Chondrocyte (in vitro differentiated cells): ENCODE data around the gene TPGS2. TPM values are rescaled to one million over a fixed set of nuclear protein-coding genes. Genes with fewer than 3 reads are reported as not detected.

Source experiments
- DNase-seq: peaks from one replicate; pipeline ENCODE4 v3.0.0; 2021; ENCODE audit warnings: mixed read lengths, low spot score
- H3K27ac Mint-ChIP-seq: one replicate; pipeline ENCODE4 v1.8.0; 2021; ENCODE audit warnings: mild to moderate bottlenecking, moderate library complexity, mixed read lengths; ENCODE audit not compliant: unreplicated experiment
- H3K27me3 Mint-ChIP-seq: 2 replicates; pipeline ENCODE4 v1.8.0; 2021; ENCODE audit warnings: low read depth, mixed read lengths
- H3K36me3 Mint-ChIP-seq: 2 replicates; pipeline ENCODE4 v1.8.0; 2021; ENCODE audit warnings: low read depth, mixed read lengths
- H3K4me1 Mint-ChIP-seq: 2 replicates; pipeline ENCODE4 v1.8.0; 2021; ENCODE audit warnings: low read depth, mild to moderate bottlenecking, mixed read lengths
- H3K4me3 Mint-ChIP-seq: one replicate; pipeline ENCODE4 v1.8.0; 2021; ENCODE audit warnings: mild to moderate bottlenecking, moderate library complexity, mixed read lengths; ENCODE audit not compliant: unreplicated experiment
- H3K9me3 Mint-ChIP-seq: 2 replicates; pipeline ENCODE4 v1.8.0; 2021; ENCODE audit warnings: low read depth, mixed read lengths
- total RNA-seq: library from RNA; stranded (reverse); gene quantifications from 3 replicates; pipeline ENCODE4 v1.2.1, GENCODE V29; 2021
- TF ChIP-seq, protein P1 (sequence below): fragments of 200-600 bp; sonication (generic); IDR thresholded peaks from 2 replicates; pipeline ENCODE4 v1.5.0; 2021; ENCODE audit warnings: antibody characterized with exemption, mild to moderate bottlenecking, moderate library complexity

Gene TPGS2
- total RNA-seq, 1 donor from 2014 or later = 111 TPM

DNA sequence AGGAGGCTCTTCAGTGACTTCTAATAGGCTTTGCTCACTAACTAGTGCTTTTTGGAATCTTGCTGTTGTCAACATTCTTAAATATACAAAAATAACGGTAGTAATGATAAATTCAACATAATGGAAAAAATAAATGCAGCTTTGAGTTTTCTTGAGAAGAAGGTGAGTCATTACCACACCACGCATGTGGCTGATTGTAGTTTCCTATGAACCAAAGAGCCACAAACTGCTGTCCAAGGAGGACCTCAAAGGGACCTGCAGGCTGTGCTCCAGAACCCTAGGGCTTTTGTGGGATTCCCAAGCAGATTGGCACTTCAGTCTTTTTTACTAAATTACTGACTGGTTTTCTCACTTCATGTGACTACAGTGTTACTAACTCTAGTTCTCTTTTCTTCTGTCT lies 66.7 kb downstream of the TPGS2 start:
- Mint-ChIP-seq H3K4me3 (no peak overlapping the region), H3K27ac (no peak overlapping the region), H3K9me3 (no peaks in the 10 kb centered on the region), H3K27me3 (no peaks in the 10 kb centered on the region), H3K4me1 (no peaks in the 10 kb centered on the region), H3K36me3 (peaks cover 1% of the 10 kb centered on the region)
- TF ChIP-seq, protein P1, sequence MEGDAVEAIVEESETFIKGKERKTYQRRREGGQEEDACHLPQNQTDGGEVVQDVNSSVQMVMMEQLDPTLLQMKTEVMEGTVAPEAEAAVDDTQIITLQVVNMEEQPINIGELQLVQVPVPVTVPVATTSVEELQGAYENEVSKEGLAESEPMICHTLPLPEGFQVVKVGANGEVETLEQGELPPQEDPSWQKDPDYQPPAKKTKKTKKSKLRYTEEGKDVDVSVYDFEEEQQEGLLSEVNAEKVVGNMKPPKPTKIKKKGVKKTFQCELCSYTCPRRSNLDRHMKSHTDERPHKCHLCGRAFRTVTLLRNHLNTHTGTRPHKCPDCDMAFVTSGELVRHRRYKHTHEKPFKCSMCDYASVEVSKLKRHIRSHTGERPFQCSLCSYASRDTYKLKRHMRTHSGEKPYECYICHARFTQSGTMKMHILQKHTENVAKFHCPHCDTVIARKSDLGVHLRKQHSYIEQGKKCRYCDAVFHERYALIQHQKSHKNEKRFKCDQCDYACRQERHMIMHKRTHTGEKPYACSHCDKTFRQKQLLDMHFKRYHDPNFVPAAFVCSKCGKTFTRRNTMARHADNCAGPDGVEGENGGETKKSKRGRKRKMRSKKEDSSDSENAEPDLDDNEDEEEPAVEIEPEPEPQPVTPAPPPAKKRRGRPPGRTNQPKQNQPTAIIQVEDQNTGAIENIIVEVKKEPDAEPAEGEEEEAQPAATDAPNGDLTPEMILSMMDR = no peak
- DNase-seq = no peak

DNA sequence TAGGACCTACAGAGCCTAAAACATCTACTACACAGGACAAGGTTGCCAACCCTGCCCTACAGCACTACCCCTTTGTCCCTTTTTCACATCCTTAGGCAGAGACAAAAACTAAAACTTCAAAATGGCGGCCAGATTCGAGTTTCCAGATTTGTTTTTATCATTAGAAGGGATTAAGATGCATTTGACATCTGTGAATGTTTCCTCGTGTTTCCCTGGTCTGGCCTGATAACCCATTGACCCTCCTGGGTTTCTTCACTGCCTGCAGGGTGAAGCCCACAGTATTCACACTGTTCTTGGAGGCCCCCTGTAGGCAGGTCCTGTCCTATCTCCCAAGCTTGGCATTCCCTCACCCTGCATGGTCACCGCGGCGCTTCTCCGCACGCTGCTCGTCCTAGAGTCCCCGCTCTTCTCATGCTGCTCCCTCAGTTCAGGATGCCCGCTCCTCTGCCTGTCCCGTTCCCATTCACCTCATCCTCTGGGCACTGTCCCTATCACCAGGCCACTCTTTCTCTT lies 67.6 kb downstream of the TPGS2 start:
- Mint-ChIP-seq H3K36me3 (peaks cover 1% of the 10 kb centered on the region), H3K4me3 (no peak overlapping the region), H3K27me3 (no peaks in the 10 kb centered on the region), H3K9me3 (no peaks in the 10 kb centered on the region), H3K27ac (no peak overlapping the region), H3K4me1 (peaks cover 4% of the 10 kb centered on the region)
- TF ChIP-seq, protein P1 = no peak
- DNase-seq = no peak

DNA sequence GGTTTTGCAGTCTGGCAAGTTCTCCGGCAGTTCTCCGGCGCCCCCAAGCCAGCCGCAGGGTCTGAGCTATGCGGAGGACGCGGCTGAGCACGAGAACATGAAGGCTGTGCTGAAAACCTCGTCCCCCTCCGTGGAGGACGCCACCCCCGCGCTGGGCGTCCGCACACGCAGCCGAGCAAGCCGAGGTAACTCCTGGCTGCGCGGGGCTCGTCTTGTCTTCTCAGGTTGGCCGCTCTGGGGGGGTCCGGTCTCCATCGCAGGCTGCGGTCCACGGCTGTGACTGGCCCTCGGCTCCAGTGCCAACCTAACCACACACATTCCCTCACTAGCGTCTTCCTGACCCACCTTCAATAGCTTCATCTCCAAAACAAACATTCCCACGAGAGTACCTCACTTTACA lies 68.2 kb downstream of the TPGS2 start:
- Mint-ChIP-seq H3K9me3 (no peaks in the 10 kb centered on the region), H3K36me3 (peaks cover 1% of the 10 kb centered on the region), H3K4me1 (peaks cover 6% of the 10 kb centered on the region), H3K4me3 (no peak overlapping the region), H3K27me3 (no peaks in the 10 kb centered on the region), H3K27ac (no peak overlapping the region)
- DNase-seq = no peak
- TF ChIP-seq, protein P1 = no peak

DNA sequence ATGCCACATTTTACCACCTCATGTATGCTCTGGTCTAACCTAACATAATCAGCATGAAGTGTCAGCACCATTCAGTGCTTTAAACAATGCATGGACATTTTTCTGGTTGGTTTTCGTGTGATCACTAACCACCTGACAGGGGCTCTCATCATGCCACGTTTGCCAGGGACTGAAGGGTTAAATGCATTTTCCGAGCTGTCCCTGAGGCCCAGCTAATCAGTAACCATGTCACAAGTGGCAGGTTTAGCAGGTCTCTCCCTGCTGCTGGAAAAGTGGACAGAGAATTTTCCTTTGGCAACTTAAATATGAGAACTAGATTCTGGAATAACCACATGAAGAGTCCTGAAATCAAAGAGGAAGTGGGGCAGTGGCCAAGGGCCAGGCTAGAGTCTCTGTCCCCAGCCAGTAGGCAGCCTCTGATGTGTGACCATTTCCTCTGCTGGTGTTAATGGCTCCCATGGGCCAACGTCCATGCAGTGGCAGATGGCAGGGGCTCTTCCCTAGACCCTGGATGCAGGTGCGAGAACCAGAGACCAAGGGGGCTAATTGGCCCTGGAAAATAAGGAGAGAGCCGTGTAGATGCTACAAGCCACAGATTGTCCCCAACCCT lies 69.5 kb downstream of the TPGS2 start:
- TF ChIP-seq, protein P1 = no peak
- peaks cover 6% of the 10 kb centered on the region for H3K4me1 Mint-ChIP-seq
- H3K9me3 Mint-ChIP-seq = no peaks in the 10 kb centered on the region
- no peak for DNase-seq
- no peak overlapping the region for H3K27ac Mint-ChIP-seq
- no peak overlapping the region for H3K4me3 Mint-ChIP-seq
- H3K27me3 Mint-ChIP-seq = no peaks in the 10 kb centered on the region
- peaks cover 1% of the 10 kb centered on the region for H3K36me3 Mint-ChIP-seq

DNA sequence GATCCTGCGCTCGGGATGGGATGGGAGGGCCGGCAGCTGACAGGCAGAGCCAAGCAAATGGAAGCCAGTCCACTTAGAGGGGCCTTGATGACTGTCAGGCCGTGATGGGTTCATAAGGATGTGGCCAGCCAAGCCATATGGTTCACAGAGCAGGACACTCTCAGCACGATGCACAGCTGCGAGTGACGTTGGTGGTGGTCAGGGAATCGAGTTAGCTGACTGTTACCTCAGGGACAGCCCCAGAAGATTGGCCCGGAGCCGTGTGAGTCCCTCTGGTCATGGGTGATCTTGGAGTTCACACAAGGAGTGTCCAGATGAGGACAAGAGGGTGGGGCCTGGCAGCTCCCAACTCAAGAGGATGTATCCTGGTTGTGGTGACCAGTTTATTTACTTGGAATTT lies 70.2 kb downstream of the TPGS2 start:
- TF ChIP-seq, protein P1 = no peak
- no peaks in the 10 kb centered on the region for H3K27me3 Mint-ChIP-seq
- H3K4me1 Mint-ChIP-seq = peaks cover 8% of the 10 kb centered on the region
- DNase-seq = no peak
- H3K36me3 Mint-ChIP-seq = peaks cover 1% of the 10 kb centered on the region
- H3K27ac Mint-ChIP-seq = no peak overlapping the region
- no peaks in the 10 kb centered on the region for H3K9me3 Mint-ChIP-seq
- H3K4me3 Mint-ChIP-seq = no peak overlapping the region
